Measurements from ENCODE around the gene GAREM1. TPM values are rescaled to one million over a fixed set of nuclear protein-coding genes. Genes with fewer than 3 reads are reported as not detected.

The GAREM1 gene
- total RNA-seq, 1 donor from 2014 or later, result 9.0 TPM

DNA sequence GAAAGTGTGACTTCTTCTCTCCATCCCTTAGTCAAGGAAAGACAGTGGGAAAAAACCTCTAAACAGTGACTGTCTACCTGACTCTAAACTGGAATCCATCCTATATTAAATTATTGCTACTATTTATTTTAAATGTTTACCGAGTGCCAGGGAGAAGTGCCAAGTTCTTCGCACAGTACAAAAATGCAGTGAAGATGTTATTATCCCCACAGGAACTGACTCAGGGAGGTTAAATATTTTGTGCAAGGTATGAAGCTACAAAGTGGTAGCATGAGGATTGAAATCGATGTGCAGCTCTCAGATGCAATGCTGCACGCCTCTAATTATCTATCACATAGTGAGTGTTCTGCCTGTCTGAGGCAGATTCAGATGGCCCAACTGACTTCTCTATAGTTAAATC, 189.8 kb downstream of the GAREM1 start:
- peaks cover 13% of the 10 kb centered on the region for H3K4me1 Mint-ChIP-seq (ENCODE audit: low read depth, unreplicated experiment)
- no peak overlapping the region for H3K4me2 ChIP-seq (ENCODE audit: low read length)
- H4K20me1 ChIP-seq (ENCODE audit: insufficient read depth, low read length), result no peaks in the 10 kb centered on the region
- no peak overlapping the region for H3K9ac ChIP-seq (ENCODE audit: low read length)
- TF ChIP-seq, protein P1, sequence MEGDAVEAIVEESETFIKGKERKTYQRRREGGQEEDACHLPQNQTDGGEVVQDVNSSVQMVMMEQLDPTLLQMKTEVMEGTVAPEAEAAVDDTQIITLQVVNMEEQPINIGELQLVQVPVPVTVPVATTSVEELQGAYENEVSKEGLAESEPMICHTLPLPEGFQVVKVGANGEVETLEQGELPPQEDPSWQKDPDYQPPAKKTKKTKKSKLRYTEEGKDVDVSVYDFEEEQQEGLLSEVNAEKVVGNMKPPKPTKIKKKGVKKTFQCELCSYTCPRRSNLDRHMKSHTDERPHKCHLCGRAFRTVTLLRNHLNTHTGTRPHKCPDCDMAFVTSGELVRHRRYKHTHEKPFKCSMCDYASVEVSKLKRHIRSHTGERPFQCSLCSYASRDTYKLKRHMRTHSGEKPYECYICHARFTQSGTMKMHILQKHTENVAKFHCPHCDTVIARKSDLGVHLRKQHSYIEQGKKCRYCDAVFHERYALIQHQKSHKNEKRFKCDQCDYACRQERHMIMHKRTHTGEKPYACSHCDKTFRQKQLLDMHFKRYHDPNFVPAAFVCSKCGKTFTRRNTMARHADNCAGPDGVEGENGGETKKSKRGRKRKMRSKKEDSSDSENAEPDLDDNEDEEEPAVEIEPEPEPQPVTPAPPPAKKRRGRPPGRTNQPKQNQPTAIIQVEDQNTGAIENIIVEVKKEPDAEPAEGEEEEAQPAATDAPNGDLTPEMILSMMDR (IDR thresholded peaks at IDR 0.05; ENCODE audit: insufficient read depth, low read depth, low read length), result no peak
- TF ChIP-seq EZH2 (IDR thresholded peaks at IDR 0.05; ENCODE audit: insufficient read depth, low read length), result no peak
- no peaks in the 10 kb centered on the region for H3K27me3 ChIP-seq (ENCODE audit: insufficient read depth, low read length)
- H3K79me2 ChIP-seq (ENCODE audit: insufficient read depth, low read length), result no peaks in the 10 kb centered on the region
- DNase-seq (ENCODE audit: low read depth), result no peak
- no peak overlapping the region for H3K4me3 Mint-ChIP-seq (ENCODE audit: unreplicated experiment)
- no peak for FAIRE-seq
- peaks cover 6% of the 10 kb centered on the region for H3K9me3 Mint-ChIP-seq (ENCODE audit: unreplicated experiment)
- H3K4me3 ChIP-seq (ENCODE audit: insufficient read depth, low read depth, low read length), result no peak overlapping the region
- H3K27ac Mint-ChIP-seq (ENCODE audit: unreplicated experiment), result no peak overlapping the region
- H3K4me1 ChIP-seq (ENCODE audit: insufficient read depth, low read length), result peaks cover 4% of the 10 kb centered on the region
- H3K36me3 Mint-ChIP-seq (ENCODE audit: low read depth, unreplicated experiment), result peaks cover 7% of the 10 kb centered on the region
- H2AFZ ChIP-seq (ENCODE audit: low read depth, low read length), result no peak overlapping the region
- H3K27ac ChIP-seq (ENCODE audit: low read depth, low read length), result no peak overlapping the region
- H3K36me3 ChIP-seq (ENCODE audit: insufficient read depth, low read length), result no peaks in the 10 kb centered on the region
- no peaks in the 10 kb centered on the region for H3K27me3 Mint-ChIP-seq (ENCODE audit: low read depth, unreplicated experiment)
- no peaks in the 10 kb centered on the region for H3K9me3 ChIP-seq (ENCODE audit: insufficient read depth, low read depth, low read length)

DNA sequence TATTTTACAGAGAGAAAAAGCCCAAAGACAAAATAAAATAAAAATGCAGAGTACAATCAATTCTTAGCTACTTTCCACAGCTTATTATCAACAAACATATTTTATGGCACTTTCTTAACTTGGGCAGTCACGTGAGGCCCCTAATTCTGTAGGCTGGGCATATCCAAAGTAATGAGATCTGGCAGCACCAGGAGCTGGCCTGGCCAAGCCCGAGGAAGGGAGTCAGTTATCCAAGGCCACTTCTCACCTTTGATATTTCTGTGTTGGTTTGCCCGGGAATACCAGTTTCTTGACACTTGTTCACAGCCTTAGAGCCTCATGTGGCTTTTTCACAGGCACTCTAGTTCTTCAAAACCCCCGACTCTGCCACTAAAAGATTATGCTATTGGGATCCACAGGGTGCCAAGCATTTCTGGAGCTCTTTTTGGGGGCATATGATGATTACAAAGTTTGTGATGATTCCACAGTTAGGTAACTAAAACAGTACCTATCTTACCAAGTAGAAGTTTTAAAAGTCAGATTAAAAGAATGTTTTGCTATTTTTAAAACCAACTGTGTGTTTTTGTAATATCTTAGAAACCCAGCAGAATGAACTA, 190.4 kb downstream of the GAREM1 start:
- Histone ChIP-seq H4K20me1 (ENCODE audit: insufficient read depth, low read length) (no peaks in the 10 kb centered on the region), H2AFZ (ENCODE audit: low read depth, low read length) (no peak overlapping the region), H3K79me2 (ENCODE audit: insufficient read depth, low read length) (no peaks in the 10 kb centered on the region), H3K4me1 (ENCODE audit: insufficient read depth, low read length) (peaks cover 4% of the 10 kb centered on the region), H3K4me3 (ENCODE audit: insufficient read depth, low read depth, low read length) (no peak overlapping the region), H3K27me3 (ENCODE audit: insufficient read depth, low read length) (no peaks in the 10 kb centered on the region), H3K9me3 (ENCODE audit: insufficient read depth, low read depth, low read length) (no peaks in the 10 kb centered on the region), H3K4me2 (ENCODE audit: low read length) (no peak overlapping the region), H3K36me3 (ENCODE audit: insufficient read depth, low read length) (no peaks in the 10 kb centered on the region), H3K27ac (ENCODE audit: low read depth, low read length) (no peak overlapping the region), H3K9ac (ENCODE audit: low read length) (no peak overlapping the region)
- Mint-ChIP-seq H3K9me3 (ENCODE audit: unreplicated experiment) (peaks cover 4% of the 10 kb centered on the region), H3K36me3 (ENCODE audit: low read depth, unreplicated experiment) (peaks cover under 1% of the 10 kb centered on the region), H3K4me3 (ENCODE audit: unreplicated experiment) (no peak overlapping the region), H3K27ac (ENCODE audit: unreplicated experiment) (no peak overlapping the region), H3K27me3 (ENCODE audit: low read depth, unreplicated experiment) (no peaks in the 10 kb centered on the region), H3K4me1 (ENCODE audit: low read depth, unreplicated experiment) (peaks cover 11% of the 10 kb centered on the region)
- FAIRE-seq (no peak), DNase-seq (ENCODE audit: low read depth) (no peak)
- TF ChIP-seq EZH2 (IDR thresholded peaks at IDR 0.05; ENCODE audit: insufficient read depth, low read length), result no peak
- TF ChIP-seq, protein P1 (IDR thresholded peaks at IDR 0.05; ENCODE audit: insufficient read depth, low read depth, low read length), result no peak

DNA sequence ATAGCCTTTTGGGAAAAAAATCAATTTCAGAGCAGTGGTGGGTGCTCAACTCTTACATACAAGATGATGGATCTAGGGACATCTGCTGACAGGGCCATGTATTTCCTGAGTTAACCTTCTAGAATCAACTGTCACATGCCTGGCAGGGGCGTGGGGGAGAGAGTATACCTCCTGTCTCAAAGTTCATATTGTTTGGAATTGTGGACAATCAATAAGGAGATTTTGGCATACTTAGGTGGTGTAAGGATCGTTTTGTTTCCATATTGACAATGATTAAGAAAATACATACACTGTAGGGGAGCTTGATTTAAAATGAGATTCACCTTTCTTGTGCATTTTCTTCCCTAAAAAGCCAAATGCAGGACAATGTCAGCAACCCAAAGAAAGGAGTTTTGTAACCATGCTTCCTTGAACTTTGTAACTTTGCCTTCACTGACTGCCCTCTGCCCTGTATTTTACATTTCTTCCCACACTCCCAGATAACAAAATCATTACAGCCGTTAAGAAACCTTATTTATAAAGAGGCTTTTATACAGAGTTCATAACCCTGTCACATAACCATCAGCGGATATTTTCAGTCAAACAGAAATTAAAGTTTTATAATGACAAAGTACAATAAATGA, 192.4 kb downstream of the GAREM1 start:
- no peaks in the 10 kb centered on the region for H3K36me3 Mint-ChIP-seq (ENCODE audit: low read depth, unreplicated experiment)
- Histone ChIP-seq H3K79me2 (ENCODE audit: insufficient read depth, low read length) (no peaks in the 10 kb centered on the region), H3K9ac (ENCODE audit: low read length) (no peak overlapping the region), H3K4me1 (ENCODE audit: insufficient read depth, low read length) (peaks cover 4% of the 10 kb centered on the region), H3K27ac (ENCODE audit: low read depth, low read length) (no peak overlapping the region), H2AFZ (ENCODE audit: low read depth, low read length) (no peak overlapping the region), H4K20me1 (ENCODE audit: insufficient read depth, low read length) (no peaks in the 10 kb centered on the region), H3K36me3 (ENCODE audit: insufficient read depth, low read length) (no peaks in the 10 kb centered on the region), H3K4me3 (ENCODE audit: insufficient read depth, low read depth, low read length) (no peak overlapping the region), H3K27me3 (ENCODE audit: insufficient read depth, low read length) (no peaks in the 10 kb centered on the region), H3K9me3 (ENCODE audit: insufficient read depth, low read depth, low read length) (no peaks in the 10 kb centered on the region), H3K4me2 (ENCODE audit: low read length) (no peak overlapping the region)
- H3K4me3 Mint-ChIP-seq (ENCODE audit: unreplicated experiment), result no peak overlapping the region
- no peak for TF ChIP-seq EZH2 (IDR thresholded peaks at IDR 0.05; ENCODE audit: insufficient read depth, low read length)
- TF ChIP-seq, protein P1 (IDR thresholded peaks at IDR 0.05; ENCODE audit: insufficient read depth, low read depth, low read length), result no peak
- no peak for DNase-seq (ENCODE audit: low read depth)
- no peaks in the 10 kb centered on the region for H3K27me3 Mint-ChIP-seq (ENCODE audit: low read depth, unreplicated experiment)
- peaks cover 4% of the 10 kb centered on the region for H3K9me3 Mint-ChIP-seq (ENCODE audit: unreplicated experiment)
- H3K27ac Mint-ChIP-seq (ENCODE audit: unreplicated experiment), result no peak overlapping the region
- peaks cover 10% of the 10 kb centered on the region for H3K4me1 Mint-ChIP-seq (ENCODE audit: low read depth, unreplicated experiment)
- FAIRE-seq, result no peak

All from astrocyte (in vitro differentiated cells and primary cell).